Putamen (tissue), 1 donor: ENCODE measurements around the gene ITGB1BP2.
A peak's percentile ranks its signal among the peaks of the same experiment; 100 is the strongest.
"Not testable (repeated sequence)": the region's sequence is repeated elsewhere in the genome, so short reads cannot be mapped to it uniquely, and the experiment has no call there.

Source experiments
- DNase-seq: peaks from one replicate; pipeline ENCODE4 v3.0.0-alpha.2; 2016; ENCODE audit warnings: low spot score

Gene ITGB1BP2

GRCh38 chrX:71301195-71301924 is at the start of gene ITGB1BP2:
TSS of gene ITGB1BP2 (plus strand) at chrX:71301750. CDS start at chrX:71301807, 57 bp downstream.
- DNase-seq = no peak

- DNase-seq = no peak
Observed at GRCh38 chrX:71252221-71252620, 49.3 kb upstream of the ITGB1BP2 start.

GRCh38 chrX:71253253-71254091 is 48.1 kb upstream of the ITGB1BP2 start:
- DNase-seq = no peak

- DNase-seq = peak; percentile 83
Observed at GRCh38 chrX:71254092-71254963, 47.2 kb upstream of the ITGB1BP2 start, which contains the start of gene ZMYM3. TSS of gene ZMYM3 (minus strand) at chrX:71254140. CDS start at chrX:71253255, 885 bp downstream.

GRCh38 chrX:71256051-71256450 is 45.5 kb upstream of the ITGB1BP2 start:
- no peak for DNase-seq

- DNase-seq = no peak
Observed at GRCh38 chrX:71256856-71257255, 44.7 kb upstream of the ITGB1BP2 start.

GRCh38 chrX:71268624-71269023 is 32.9 kb upstream of the ITGB1BP2 start:
- not testable (repeated sequence) for DNase-seq

GRCh38 chrX:71269801-71270395 is 31.7 kb upstream of the ITGB1BP2 start:
- DNase-seq = no peak

GRCh38 chrX:71272313-71272712 is 29.2 kb upstream of the ITGB1BP2 start:
- DNase-seq = not testable (repeated sequence)

GRCh38 chrX:71281300-71281699 is 20.2 kb upstream of the ITGB1BP2 start:
- DNase-seq = not testable (repeated sequence)

- DNase-seq = no peak
Observed at GRCh38 chrX:71282514-71283402, 18.8 kb upstream of the ITGB1BP2 start.

- peak; percentile 96 for DNase-seq
Observed at GRCh38 chrX:71283403-71284143, 18.0 kb upstream of the ITGB1BP2 start, which contains the start of gene NONO. TSS of gene NONO (plus strand) at chrX:71283635. CDS start at chrX:71290638, 7,003 bp downstream.

- DNase-seq = no peak
Observed at GRCh38 chrX:71285929-71286328, 15.6 kb upstream of the ITGB1BP2 start.

- no peak for DNase-seq
Observed at GRCh38 chrX:71291381-71291780, 10.2 kb upstream of the ITGB1BP2 start.

- DNase-seq = no peak
Observed at GRCh38 chrX:71292669-71293365, 8.7 kb upstream of the ITGB1BP2 start.

GRCh38 chrX:71296806-71297205 is 4.7 kb upstream of the ITGB1BP2 start:
- no peak for DNase-seq

GRCh38 chrX:71298119-71298518 is 3.4 kb upstream of the ITGB1BP2 start:
- no peak for DNase-seq

GRCh38 chrX:71300064-71300463 is 1.5 kb upstream of the ITGB1BP2 start:
- DNase-seq = not testable (repeated sequence)

- DNase-seq = not testable (repeated sequence)
Observed at GRCh38 chrX:71300495-71300894, 1.1 kb upstream of the ITGB1BP2 start.
